ENCODE measurements around the gene SCIN.
"Not testable (repeated sequence)": the region's sequence is repeated elsewhere in the genome, so short reads cannot be mapped to it uniquely, and the experiment has no call there.

Gene SCIN

DNA sequence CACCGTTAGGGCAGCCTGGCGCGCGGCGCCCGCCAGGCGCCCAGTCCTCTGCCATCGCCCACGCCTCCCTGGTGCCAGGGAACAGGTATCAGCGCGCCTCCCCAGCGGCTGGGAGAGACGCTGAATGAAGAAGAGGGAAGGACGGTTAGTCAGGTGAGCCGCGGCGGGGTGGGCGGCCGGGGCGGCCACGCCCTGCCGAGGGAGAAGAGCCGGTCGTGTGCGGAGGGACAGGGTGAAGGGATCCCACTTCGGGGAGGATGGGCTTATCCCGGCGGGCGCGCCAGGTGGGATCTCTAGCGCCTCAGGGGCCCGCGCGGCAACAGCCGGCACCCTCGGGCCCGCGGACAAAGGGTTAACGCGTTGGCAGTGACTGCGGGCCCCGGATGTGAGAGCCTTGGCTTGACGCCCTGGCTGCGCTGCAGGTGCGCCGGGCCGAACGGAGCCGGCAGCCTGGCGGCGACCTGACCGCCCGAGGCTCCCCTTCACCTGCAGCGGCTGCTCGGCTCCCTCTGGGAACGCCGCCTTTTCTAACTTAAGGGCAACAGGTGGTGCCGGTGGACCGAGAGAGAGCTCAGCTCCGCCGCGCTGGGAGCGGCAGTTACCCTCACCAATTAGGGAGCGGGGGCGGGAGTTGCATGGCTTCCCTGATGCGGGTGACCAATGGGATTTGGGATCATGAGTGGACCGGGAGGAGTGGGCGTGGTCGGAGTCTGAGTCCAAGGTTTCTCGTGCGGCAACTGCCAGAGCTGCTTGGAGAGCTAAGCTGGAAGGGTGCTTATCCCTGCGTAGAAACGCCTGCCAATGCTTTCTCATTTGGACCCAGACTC lies 116.6 kb downstream of the SCIN start, which contains the start of gene ARL4A:
Gene ARL4A (plus strand): TSS at position 743 of the 827 bp plus-strand sequence. CDS start 622 bp downstream, outside the sequence.
- DNase-seq (ENCODE audit: low read depth in 3 of 3), result peak; percentile 84 to 96 (median 88)

DNA sequence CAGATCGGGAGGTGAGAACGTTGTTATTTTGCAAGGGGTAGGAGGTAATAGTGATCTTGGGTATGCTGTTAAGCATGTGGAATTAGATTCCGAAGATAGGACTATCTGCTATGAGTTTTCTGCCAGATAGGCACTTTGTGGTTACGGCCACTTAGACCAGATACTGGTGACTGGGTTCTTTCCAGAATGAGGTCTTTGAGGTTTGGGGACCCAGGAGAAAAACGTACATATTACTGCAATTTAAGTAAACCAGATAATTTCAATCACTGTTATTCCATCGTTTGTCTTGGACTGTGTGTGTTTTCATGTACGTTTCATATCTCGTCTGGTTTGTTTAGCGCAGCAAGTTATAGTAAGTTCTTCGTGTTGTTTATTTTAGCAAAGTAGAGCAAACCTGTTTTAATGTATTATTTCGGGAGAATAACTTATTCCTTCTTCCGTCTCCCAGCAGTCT lies 117.2 kb downstream of the SCIN start:
- no peak for DNase-seq (ENCODE audit: low read depth in 3 of 3)

DNA sequence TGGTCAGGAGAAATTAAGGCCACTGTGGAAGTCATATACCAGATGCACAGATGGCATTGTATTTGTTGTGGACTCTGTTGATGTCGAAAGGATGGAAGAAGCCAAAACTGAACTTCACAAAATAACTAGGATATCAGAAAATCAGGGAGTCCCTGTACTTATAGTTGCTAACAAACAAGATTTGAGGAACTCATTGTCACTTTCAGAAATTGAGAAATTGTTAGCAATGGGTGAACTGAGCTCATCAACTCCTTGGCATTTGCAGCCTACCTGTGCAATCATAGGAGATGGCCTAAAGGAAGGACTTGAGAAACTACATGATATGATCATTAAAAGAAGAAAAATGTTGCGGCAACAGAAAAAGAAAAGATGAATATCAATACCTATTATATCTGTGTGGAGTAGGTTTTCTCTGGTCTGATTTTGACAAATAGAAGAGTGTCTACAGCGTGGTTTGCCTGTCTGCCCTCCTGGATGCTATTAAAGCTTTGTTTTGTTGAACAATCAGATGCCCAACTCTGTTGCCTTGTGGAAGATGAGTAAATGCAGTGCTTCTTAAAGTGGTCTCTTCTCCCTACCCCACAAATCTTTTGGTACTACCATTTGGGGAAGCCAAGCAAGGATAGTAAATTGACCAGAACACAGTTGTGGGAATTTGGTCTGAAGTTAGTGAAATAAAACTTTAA lies 118.1 kb downstream of the SCIN start:
- DNase-seq (ENCODE audit: low read depth in 3 of 3), result not testable (repeated sequence)

DNA sequence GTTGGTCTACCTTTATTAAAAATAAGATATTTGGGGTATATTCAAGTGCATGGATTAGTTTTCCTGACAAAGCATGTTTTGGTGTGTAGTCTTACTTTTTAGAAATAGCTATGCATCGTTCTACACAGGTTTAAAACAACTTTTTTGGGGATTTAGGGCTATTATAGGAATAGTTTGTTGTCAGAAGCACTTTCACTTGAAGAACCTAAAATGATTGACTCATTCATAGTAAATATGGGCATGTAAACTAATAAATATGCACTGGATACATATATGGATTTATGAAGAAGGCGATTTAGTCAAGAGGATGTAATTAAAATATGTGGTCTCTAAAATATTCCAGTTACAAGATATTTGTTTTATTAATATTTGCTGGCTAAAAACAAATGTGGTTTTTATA lies 118.9 kb downstream of the SCIN start:
- DNase-seq (ENCODE audit: low read depth in 3 of 3), result no peak

DNA sequence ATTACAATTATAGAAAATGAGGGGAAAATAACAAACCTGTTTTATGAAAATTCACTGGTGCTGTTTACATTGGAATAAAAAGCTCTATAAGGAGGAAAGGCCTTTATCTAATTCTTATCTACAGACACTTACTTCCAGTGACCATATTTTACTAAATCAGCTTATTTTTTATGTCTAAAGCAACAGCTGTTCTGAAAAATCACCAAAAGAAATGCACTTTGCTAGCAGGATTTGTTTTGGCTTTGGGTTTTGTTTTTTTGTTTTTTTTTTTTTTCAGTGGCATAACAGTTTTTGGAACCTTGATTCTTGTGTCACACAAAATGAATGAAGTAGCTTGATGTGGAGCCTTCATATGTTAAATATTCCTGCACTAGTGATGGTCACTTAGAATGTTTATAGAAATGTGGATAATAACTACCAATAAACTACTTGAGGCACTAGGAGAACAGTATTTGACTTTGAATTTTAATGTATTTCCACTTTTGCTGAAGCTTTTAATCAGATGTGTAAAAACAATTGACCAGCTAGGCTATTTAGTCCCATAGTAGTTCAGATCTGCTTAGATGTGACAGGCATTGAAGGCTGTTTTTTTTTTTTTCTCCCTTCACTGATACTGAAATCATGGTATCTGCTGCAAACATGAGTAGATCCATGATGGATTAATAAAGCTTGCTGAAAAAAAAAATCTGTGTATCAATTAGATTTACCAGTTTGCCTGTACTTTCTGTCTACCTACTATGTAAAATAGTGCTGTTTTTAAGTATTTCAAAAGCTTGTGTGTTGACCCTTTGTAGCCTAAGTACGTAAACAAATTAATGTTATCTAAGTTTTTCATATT lies 119.7 kb downstream of the SCIN start:
- DNase-seq (ENCODE audit: low read depth in 3 of 3), result no peak

DNA sequence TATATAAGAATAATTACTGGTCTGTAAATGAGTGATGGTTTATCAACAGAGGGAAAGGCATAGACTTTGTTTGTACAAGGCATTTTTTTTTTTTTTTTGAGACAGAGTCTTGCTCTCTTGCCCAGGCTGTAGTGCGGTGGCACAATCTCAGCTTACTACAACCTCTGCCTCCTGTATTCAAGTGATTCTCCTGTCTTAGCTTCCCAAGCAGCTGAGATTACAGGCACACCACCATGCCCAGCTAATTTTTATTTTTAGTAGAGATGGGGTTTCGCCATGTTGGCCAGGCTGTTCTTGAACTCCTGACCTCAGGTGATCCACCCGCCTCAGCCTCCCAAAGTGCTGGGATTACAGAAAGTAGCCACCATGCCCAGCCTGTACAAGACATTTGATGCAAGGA lies 120.9 kb downstream of the SCIN start:
- not testable (repeated sequence) for DNase-seq (ENCODE audit: low read depth in 3 of 3)

DNA sequence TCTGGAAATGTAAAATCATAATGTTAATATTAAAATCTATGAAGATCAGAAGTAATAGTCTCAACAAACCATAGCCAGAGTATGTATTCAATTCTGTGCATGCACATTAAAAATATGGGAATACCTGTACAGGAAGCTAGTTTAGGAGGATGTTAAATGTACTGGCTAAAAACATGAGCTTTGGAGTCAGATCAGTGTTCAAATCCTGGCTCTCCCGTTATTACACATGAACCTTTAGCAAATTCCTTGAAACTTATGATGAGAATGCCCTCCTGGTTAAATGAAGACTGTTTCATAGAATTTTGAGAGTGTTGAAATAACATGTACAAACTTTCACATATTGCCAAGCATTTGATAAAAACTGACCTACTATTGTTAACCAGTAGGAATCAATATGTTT lies 121.5 kb downstream of the SCIN start:
- DNase-seq (ENCODE audit: low read depth in 3 of 3), result no peak

DNA sequence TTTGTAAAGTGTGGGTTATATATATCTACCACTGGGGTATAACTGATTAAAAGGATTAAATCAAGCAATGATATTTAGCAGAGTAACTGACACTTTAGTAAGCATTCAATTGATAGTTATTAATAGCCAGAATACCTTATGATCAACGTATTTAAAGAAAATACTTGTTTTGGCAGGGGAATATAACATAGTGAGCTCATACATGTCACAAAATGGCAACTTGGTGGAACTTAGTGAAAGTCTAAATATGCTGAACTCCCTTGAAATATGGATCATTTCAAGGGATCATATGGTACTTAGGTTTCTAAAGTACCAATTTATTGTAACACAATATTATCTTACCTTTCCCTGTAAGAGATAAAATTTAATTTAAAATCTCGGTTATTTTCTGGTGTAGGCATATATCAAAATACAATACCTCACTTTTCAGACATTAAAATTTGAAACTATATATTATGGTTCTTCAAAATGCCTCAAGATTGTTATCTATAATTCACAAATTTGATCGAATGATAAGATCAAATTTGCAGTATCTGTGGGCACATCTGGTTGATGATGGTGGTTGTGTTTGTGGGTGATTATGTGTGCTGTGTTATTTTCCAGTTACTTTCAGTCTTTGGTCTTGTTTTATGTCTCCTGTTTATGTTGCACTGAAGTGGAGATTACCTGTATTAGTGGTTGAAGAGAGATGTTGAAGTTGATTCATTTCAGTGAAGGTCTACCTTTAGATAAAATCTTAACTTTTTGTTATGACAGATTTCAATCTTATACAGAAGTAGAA lies 122.1 kb downstream of the SCIN start:
- no peak for DNase-seq (ENCODE audit: low read depth in 3 of 3)

DNA sequence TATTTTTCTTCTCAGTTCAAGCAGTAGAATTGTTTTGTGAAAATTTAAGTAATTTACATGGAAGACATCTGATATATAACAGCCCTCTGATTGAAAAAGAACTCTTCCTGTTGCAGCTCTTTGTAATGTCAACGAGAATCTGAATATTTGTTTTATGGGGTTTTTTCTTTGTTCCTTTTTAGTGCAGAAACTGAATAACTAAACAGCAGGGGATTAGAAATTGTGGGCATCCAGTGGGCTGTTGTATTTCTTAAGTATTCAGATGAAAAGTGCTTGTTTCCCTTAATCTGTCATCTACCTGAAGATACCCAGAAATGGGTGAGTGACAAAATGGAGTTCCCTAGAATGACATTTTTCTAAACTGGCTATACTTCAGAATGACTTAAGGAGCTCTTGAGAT lies 124.3 kb downstream of the SCIN start:
- no peak for DNase-seq (ENCODE audit: low read depth in 3 of 3)

DNA sequence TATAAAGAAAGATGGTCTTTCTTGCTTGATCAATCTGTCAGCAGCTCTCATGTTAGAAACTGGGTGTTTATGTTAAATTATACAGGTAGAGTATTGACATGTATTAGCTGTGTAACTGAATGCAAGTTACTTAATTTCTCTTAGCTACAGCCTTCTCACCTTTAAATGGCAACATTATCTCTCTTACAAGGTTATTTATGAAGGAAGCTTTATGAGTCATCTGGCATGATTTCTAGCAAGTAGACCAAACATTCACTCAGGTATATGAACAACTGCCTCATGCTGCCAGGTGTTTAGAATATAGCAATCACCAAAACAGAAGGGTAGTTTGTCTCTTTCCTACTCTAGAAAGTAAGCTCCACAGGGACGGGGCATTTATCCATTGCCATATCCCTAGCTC lies 125.4 kb downstream of the SCIN start:
- no peak for DNase-seq (ENCODE audit: low read depth in 3 of 3)

DNA sequence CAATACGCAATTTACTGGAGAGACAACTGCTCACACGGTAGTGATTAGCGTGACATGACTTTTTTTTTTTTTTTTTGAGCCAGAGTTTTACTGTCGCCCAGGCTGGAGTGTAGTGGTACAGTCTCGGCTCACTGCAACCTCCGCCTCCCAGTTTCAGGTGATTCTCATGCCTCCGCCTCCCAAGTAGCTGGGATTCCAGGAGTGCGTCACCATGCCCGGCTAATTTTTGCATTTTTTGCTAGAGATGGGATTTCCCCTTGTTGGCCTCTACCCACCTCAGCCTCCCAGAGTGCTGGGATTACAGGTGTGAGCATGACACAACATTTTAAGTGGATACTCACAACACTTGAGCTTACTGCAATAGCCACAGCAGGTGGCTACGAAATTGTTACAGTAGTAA lies 128.8 kb downstream of the SCIN start:
- DNase-seq (ENCODE audit: low read depth in 3 of 3), result no peak

DNA sequence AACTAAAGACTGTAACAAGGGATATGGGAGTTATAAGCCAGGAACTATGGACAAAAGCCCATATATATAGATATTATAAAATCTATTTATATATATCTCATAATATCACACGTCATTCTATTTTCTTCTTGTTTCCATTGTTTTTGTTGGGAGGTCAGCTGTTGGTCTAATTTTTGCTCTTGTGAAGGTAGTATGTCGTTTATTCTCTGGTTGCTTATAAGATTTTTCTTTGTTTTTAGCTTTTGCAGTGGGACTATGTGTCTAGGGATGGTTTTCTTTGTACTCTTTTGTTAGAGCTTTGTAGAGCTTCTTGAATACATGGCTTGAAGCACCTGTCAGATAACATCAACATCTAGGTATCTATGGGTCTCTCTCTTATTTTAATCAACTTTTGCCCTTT lies 130.9 kb downstream of the SCIN start:
- DNase-seq (ENCODE audit: low read depth in 3 of 3), result no peak

DNA sequence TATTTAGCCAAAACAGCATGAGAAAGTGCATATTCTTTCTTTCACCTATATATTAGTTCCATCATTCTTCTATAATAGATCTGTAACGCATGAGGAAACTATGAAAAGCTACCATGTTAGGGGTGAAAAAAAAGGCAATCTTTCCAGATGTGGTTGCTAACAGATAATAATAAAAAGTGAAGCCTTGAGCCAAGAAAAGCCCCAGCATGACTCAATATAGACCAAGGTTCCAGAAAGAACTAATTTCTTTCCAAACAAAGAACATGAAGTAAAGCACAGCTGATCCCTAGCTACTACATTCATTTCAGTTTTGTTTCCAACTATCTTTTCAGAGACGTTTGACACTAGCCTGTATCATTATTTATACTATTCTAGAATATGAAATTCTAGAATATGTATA lies 133.4 kb downstream of the SCIN start:
- DNase-seq (ENCODE audit: low read depth in 3 of 3), result no peak

DNA sequence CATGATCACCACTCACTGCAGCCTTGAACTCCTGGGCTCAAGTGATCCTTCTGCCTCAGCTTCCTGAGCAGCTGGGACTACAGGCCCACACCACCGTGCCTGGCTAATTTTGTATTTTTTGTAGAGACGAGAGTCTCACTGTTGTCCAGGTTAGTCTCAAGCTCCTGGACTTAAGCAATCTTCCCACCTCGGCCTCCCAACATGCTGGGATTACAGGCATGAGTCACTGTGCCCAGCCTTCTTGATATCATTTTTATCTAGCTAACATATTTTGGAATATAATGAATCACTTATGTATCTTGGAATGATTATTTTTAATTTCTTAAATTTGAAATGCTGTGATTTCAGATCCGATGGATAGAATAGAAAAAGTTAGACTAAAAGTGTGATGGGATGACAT lies 135.4 kb downstream of the SCIN start:
- DNase-seq (ENCODE audit: low read depth in 3 of 3), result no peak

DNA sequence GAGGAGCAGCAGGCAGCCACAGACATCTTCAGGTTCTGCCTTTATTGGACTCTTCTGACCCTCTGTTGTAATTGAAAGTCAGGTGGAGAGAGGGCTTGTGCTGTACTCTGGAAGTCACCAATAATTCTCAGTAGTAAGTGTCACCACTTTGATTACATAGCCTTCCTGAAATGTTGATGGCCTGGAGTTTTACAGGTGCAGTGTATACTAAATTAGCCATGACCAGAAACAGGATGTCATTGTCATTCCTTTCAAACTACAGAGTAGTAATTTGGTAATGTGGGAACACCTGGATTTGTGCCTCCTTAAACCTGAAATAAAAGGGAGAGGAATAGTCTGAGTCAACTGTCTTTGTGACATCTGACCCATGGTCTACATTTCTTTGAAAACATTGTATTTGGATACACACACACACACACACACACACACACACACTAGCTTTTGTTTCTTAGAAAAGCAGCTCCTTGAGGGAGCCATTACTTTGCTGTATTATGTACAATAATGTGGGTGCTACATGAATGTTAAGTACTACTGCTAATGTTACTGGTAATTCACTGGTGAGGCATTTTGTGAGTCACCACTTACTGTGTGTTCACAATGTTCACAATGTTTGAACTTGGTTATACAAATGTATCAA lies 136.5 kb downstream of the SCIN start:
- no peak for DNase-seq (ENCODE audit: low read depth in 3 of 3)

DNA sequence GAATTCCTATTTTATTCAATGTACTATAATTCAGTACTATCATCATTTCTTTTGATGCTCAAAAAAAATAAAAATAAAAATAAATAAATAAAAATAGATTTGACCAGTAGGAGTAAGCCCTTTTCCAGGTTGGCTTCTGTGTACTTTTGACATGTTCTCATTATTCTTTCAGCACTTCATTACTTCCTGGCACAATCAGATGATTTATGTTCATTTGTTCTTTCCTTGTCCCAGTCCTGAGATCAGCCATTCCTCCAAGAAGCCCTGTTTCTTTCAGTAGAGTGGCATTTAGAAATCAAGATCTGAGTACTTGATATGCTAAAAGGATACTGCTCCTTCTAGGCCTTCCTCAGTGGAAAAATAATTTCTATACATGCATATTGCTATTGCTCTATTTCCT lies 137.8 kb downstream of the SCIN start:
- no peak for DNase-seq (ENCODE audit: low read depth in 3 of 3)

Measured in stimulated activated CD4-positive, alpha-beta T cell treated with anti-CD3 and anti-CD28 coated beads, TNF-alpha, amount 100 ng/mL, for 48 hours (primary cell).